OCI-LY1 (cell line): Measurements from ENCODE around the gene OR8B8.

Source experiments
- H2AFZ ChIP-seq: fragments of 200-600 bp; sonication (generic), shearing (Covaris generic); 2 replicates; pipeline ENCODE4 v1.6.0; 2014; ENCODE audit warnings: antibody characterized with exemption, mild to moderate bottlenecking, low read length
- H3F3A ChIP-seq: fragments of 200-600 bp; sonication (generic), shearing (Covaris generic); 2 replicates; pipeline ENCODE4 v1.6.0; 2014; ENCODE audit warnings: mild to moderate bottlenecking, antibody characterized with exemption, low read length, moderate library complexity; ENCODE audit not compliant: insufficient read depth
- H3K27ac ChIP-seq: fragments of 200-600 bp; sonication (generic); 2 replicates; pipeline ENCODE4 v1.5.1; 2014; ENCODE audit warnings: low read length, mixed run types, mild to moderate bottlenecking, low read depth; ENCODE audit not compliant: poor library complexity, severe bottlenecking
- H3K27me3 ChIP-seq: fragments of 200-600 bp; sonication (generic); 2 replicates; pipeline ENCODE4 v1.6.0; 2014; ENCODE audit warnings: antibody characterized with exemption, mild to moderate bottlenecking, low read length, moderate library complexity; ENCODE audit not compliant: insufficient read depth
- H3K36me3 ChIP-seq: fragments of 200-600 bp; sonication (generic); 2 replicates; pipeline ENCODE4 v1.6.1; 2014; ENCODE audit warnings: mild to moderate bottlenecking, antibody characterized with exemption, low read length, moderate library complexity, mixed read lengths; ENCODE audit not compliant: insufficient read depth
- H3K4me1 ChIP-seq: fragments of 200-600 bp; sonication (generic); 2 replicates; pipeline ENCODE4 v1.5.1; 2014; ENCODE audit warnings: mild to moderate bottlenecking, low read length, moderate library complexity; ENCODE audit not compliant: insufficient read depth, severe bottlenecking
- H3K4me2 ChIP-seq: fragments of 200-600 bp; sonication (generic), shearing (Covaris generic); 2 replicates; pipeline ENCODE4 v1.6.1; 2014; ENCODE audit warnings: low read length
- H3K4me3 ChIP-seq: fragments of 200-600 bp; sonication (generic); 2 replicates; pipeline ENCODE4 v1.5.1; 2014; ENCODE audit warnings: low read length, low read depth, mild to moderate bottlenecking, mixed read lengths; ENCODE audit not compliant: poor library complexity, severe bottlenecking
- H3K79me2 ChIP-seq: fragments of 200-600 bp; shearing (Covaris generic); 2 replicates; pipeline ENCODE4 v1.6.1; 2016; ENCODE audit warnings: mixed run types, low read length, mixed read lengths; ENCODE audit not compliant: insufficient read depth
- H3K9ac ChIP-seq: fragments of 200-600 bp; sonication (generic), shearing (Covaris generic); 2 replicates; pipeline ENCODE4 v1.6.1; 2014; ENCODE audit warnings: mild to moderate bottlenecking, low read length, mixed read lengths
- H3K9me2 ChIP-seq: fragments of 200-600 bp; sonication (generic), shearing (Covaris generic); 2 replicates; pipeline ENCODE4 v1.6.1; 2014; ENCODE audit warnings: low read depth, mild to moderate bottlenecking, low read length, mixed read lengths
- H3K9me3 ChIP-seq: fragments of 200-600 bp; shearing (Covaris generic); 2 replicates; pipeline ENCODE4 v1.6.1; 2014; ENCODE audit warnings: low read length, mixed read lengths
- H4K20me1 ChIP-seq: fragments of 200-600 bp; sonication (generic), shearing (Covaris generic); 2 replicates; pipeline ENCODE4 v1.6.0; 2016; ENCODE audit warnings: mild to moderate bottlenecking, low read length; ENCODE audit not compliant: insufficient read depth
- CTCF ChIP-seq: fragments of 200-600 bp; sonication (generic), shearing (Covaris generic); IDR thresholded peaks from 2 replicates; pipeline ENCODE4 v1.5.1; 2017; ENCODE audit warnings: mild to moderate bottlenecking, antibody characterized with exemption, low read length, moderate library complexity, mixed read lengths
- EZH2 ChIP-seq: fragments of 200-600 bp; sonication (generic), shearing (Covaris generic); IDR thresholded peaks from 2 replicates; pipeline ENCODE4 v1.8.0; 2017; ENCODE audit warnings: borderline replicate concordance, mixed run types, mild to moderate bottlenecking, antibody characterized with exemption, low read length, moderate library complexity, mixed read lengths

The OR8B8 gene

GRCh38 chr11:124445646-124446150 lies at the start of gene OR8B8:
Gene OR8B8, minus strand, starts transcription at chr11:124445696. Its CDS starts 4,611 bp downstream, at chr11:124441085.
- H3K36me3 ChIP-seq: no peaks in the 10 kb centered on the region
- H3F3A ChIP-seq: no peaks in the 10 kb centered on the region

GRCh38 chr11:124493016-124493655 lies 47.6 kb upstream of the OR8B8 start:
- Histone ChIP-seq H3K4me1 (no peaks in the 10 kb centered on the region), H3K9me2 (no peaks in the 10 kb centered on the region), H2AFZ (no peak overlapping the region), H3K79me2 (no peaks in the 10 kb centered on the region), H3K27me3 (no peaks in the 10 kb centered on the region), H3K36me3 (no peaks in the 10 kb centered on the region), H4K20me1 (no peaks in the 10 kb centered on the region), H3K4me3 (no peak overlapping the region), H3F3A (no peaks in the 10 kb centered on the region), H3K27ac (no peak overlapping the region), H3K9me3 (no peaks in the 10 kb centered on the region), H3K4me2 (no peak overlapping the region), H3K9ac (no peak overlapping the region)
- no peak for TF ChIP-seq EZH2
- no peak for TF ChIP-seq CTCF

More at GRCh38 chr11:124445646-124446150, at the start of gene OR8B8:
- no peak within 1 kb of the TSS for H3K27ac ChIP-seq
- no peak within 1 kb of the TSS for H3K4me3 ChIP-seq
- no peaks in the 10 kb centered on the region for H3K27me3 ChIP-seq
- no peaks in the 10 kb centered on the region for H3K79me2 ChIP-seq
- H3K9me2 ChIP-seq: no peaks in the 10 kb centered on the region
- no peaks in the 10 kb centered on the region for H4K20me1 ChIP-seq
- H3K9ac ChIP-seq: no peak within 1 kb of the TSS
- H3K4me2 ChIP-seq: no peak within 1 kb of the TSS
- no peaks in the 10 kb centered on the region for H3K9me3 ChIP-seq
- TF ChIP-seq EZH2: no peak
- no peak for TF ChIP-seq CTCF
- no peak within 1 kb of the TSS for H2AFZ ChIP-seq
- no peaks in the 10 kb centered on the region for H3K4me1 ChIP-seq

- no peaks in the 10 kb centered on the region for H3K79me2 ChIP-seq
- no peak overlapping the region for H3K27ac ChIP-seq
- H4K20me1 ChIP-seq: no peaks in the 10 kb centered on the region
- H3K4me2 ChIP-seq: no peak overlapping the region
- H3K36me3 ChIP-seq: no peaks in the 10 kb centered on the region
- no peaks in the 10 kb centered on the region for H3K27me3 ChIP-seq
- H3K4me1 ChIP-seq: no peaks in the 10 kb centered on the region
- TF ChIP-seq CTCF (no peak), EZH2 (no peak)
- no peaks in the 10 kb centered on the region for H3F3A ChIP-seq
- no peak overlapping the region for H3K9ac ChIP-seq
- H3K9me2 ChIP-seq: no peaks in the 10 kb centered on the region
- H2AFZ ChIP-seq: no peak overlapping the region
- no peaks in the 10 kb centered on the region for H3K9me3 ChIP-seq
- H3K4me3 ChIP-seq: no peak overlapping the region
Observed at GRCh38 chr11:124483422-124483821, 37.9 kb upstream of the OR8B8 start.
